H1 (cell line): ENCODE data around the gene FANCL.

Source experiments
- CBX5 ChIP-seq: fragments of 300-800, 300-1000 bp; sonication (generic); IDR thresholded peaks from 2 replicates; pipeline ENCODE4 v1.7.1; 2016; ENCODE audit warnings: antibody characterized with exemption, low read length, low read depth
- EZH2 ChIP-seq: fragments of 200-600 bp; sonication (generic); IDR thresholded peaks from 2 replicates; pipeline ENCODE4 v1.7.1; 2012; ENCODE audit warnings: low read depth, mild to moderate bottlenecking, moderate library complexity, low read length, inconsistent platforms; ENCODE audit not compliant: severe bottlenecking
- GABPA ChIP-seq: IDR thresholded peaks from 2 replicates; pipeline ENCODE4 v1.6.1; 2011; ENCODE audit warnings: mild to moderate bottlenecking, low read length, moderate library complexity, borderline replicate concordance; ENCODE audit not compliant: insufficient read depth
- HDAC2 ChIP-seq, 2 experiments: fragments of 300-600 bp in 1 of 2; sonication (generic) in 1 of 2; IDR thresholded peaks; 2 replicates each; pipeline ENCODE4 v1.6.1; 2011 to 2012; ENCODE audit warnings: low read depth in 2 of 2, low read length in 2 of 2, mild to moderate bottlenecking in 2 of 2, moderate library complexity in 2 of 2, borderline replicate concordance in 1 of 2, inconsistent platforms in 1 of 2
- KDM1A ChIP-seq: fragments of 200-600, 300-600 bp; sonication (generic); IDR thresholded peaks from 2 replicates; pipeline ENCODE4 v1.7.1; 2016; ENCODE audit warnings: mild to moderate bottlenecking, low read length, borderline replicate concordance
- NRF1 ChIP-seq: IDR thresholded peaks from 2 replicates; pipeline ENCODE4 v1.6.1; 2011; ENCODE audit warnings: mild to moderate bottlenecking, low read depth, low read length, improper control_type of control experiment
- RAD21 ChIP-seq, 2 experiments: IDR thresholded peaks in 1 of 2; conservative IDR thresholded peaks in 1 of 2; 2 replicates each; pipeline ENCODE4 v1.6.1; 2011; ENCODE audit warnings: low read depth in 2 of 2, low read length in 2 of 2, improper control_type of control experiment in 1 of 2, inconsistent platforms in 1 of 2, mild to moderate bottlenecking in 1 of 2, moderate library complexity in 1 of 2
- RBBP5 ChIP-seq: IDR thresholded peaks from 2 replicates; pipeline ENCODE4 v1.7.1; 2012; ENCODE audit warnings: low read depth, mild to moderate bottlenecking, inconsistent platforms, low read length, moderate library complexity, borderline replicate concordance
- RFX5 ChIP-seq: IDR thresholded peaks from 2 replicates; pipeline ENCODE4 v1.6.1; 2011; ENCODE audit warnings: low read depth, low read length, improper control_type of control experiment, borderline replicate concordance
- SIN3A ChIP-seq, 2 experiments: IDR thresholded peaks in 1 of 2; conservative IDR thresholded peaks in 1 of 2; 2 replicates each; pipeline ENCODE4 v1.6.1; 2011 to 2012; ENCODE audit warnings: low read length in 2 of 2, improper control_type of control experiment in 1 of 2, low read depth in 1 of 2, mild to moderate bottlenecking in 1 of 2
- SP4 ChIP-seq: IDR thresholded peaks from 2 replicates; pipeline ENCODE4 v1.6.1; 2012; ENCODE audit warnings: low read length, inconsistent platforms
- TF ChIP-seq, protein P1 (sequence below), 3 experiments: IDR thresholded peaks; 1 replicate in 2 of 3; 2 replicates in 1 of 3; pipeline versions ENCODE4 v1.5.1 to v1.6.1; 2011; ENCODE audit warnings: low read length in 3 of 3, mild to moderate bottlenecking in 3 of 3, inconsistent platforms in 2 of 3, low read depth in 1 of 3, moderate library complexity in 1 of 3; ENCODE audit not compliant: insufficient read depth in 1 of 3; ENCODE audit errors: control extremely low read depth in 1 of 3

DNA sequence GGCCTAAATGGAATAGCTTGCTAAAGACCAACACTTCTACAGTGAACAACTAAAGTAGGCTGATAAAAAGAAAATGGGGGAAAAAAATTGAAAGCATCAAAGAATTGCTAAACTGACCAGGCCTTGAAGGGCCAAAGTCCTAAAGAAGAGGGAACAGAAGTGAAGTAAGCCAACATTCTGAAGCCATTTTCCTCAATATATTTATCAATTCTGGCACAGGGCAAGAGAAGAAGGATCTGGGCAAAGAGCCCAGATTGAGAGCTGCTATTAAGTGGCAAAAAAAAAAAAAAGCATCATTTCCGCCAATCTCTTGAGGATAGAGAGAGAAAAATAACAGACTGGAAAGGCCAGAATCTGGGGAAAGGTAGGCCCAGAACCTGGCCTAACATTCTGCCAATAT lies 25.7 kb downstream of the FANCL start:
- TF ChIP-seq HDAC2 (IDR thresholded peaks at IDR 0.05; ENCODE audit: borderline replicate concordance in 1 of 2, low read depth in 2 of 2, low read length in 2 of 2): no peak
- no peak for TF ChIP-seq KDM1A
- TF ChIP-seq, protein P1, sequence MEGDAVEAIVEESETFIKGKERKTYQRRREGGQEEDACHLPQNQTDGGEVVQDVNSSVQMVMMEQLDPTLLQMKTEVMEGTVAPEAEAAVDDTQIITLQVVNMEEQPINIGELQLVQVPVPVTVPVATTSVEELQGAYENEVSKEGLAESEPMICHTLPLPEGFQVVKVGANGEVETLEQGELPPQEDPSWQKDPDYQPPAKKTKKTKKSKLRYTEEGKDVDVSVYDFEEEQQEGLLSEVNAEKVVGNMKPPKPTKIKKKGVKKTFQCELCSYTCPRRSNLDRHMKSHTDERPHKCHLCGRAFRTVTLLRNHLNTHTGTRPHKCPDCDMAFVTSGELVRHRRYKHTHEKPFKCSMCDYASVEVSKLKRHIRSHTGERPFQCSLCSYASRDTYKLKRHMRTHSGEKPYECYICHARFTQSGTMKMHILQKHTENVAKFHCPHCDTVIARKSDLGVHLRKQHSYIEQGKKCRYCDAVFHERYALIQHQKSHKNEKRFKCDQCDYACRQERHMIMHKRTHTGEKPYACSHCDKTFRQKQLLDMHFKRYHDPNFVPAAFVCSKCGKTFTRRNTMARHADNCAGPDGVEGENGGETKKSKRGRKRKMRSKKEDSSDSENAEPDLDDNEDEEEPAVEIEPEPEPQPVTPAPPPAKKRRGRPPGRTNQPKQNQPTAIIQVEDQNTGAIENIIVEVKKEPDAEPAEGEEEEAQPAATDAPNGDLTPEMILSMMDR (IDR thresholded peaks at IDR 0.05; ENCODE audit: control extremely low read depth in 1 of 3, insufficient read depth in 1 of 3, low read depth in 1 of 3, low read length in 3 of 3): no peak
- no peak for TF ChIP-seq CBX5
- no peak for TF ChIP-seq SIN3A (conservative IDR thresholded peaks at IDR 0.05 in 1 of 2, IDR thresholded peaks at IDR 0.05 in 1 of 2; ENCODE audit: low read depth in 1 of 2, low read length in 2 of 2)
- no peak for TF ChIP-seq SP4
- TF ChIP-seq RFX5: no peak
- no peak for TF ChIP-seq NRF1
- no peak for TF ChIP-seq GABPA
- TF ChIP-seq RBBP5: no peak
- TF ChIP-seq EZH2: no peak
- TF ChIP-seq RAD21 (IDR thresholded peaks at IDR 0.05 in 1 of 2, conservative IDR thresholded peaks at IDR 0.05 in 1 of 2; ENCODE audit: low read depth in 2 of 2, low read length in 2 of 2): no peak
